GM18498 (cell line): ENCODE measurements around the gene FAS.

ENCODE experiments used
- ATAC-seq: cut with Tn5 transposase; IDR thresholded peaks from one replicate; pipeline ENCODE4 v1.9.1; 2021; ENCODE audit warnings: mild to moderate bottlenecking, moderate library complexity; ENCODE audit not compliant: unreplicated experiment

Gene FAS

DNA sequence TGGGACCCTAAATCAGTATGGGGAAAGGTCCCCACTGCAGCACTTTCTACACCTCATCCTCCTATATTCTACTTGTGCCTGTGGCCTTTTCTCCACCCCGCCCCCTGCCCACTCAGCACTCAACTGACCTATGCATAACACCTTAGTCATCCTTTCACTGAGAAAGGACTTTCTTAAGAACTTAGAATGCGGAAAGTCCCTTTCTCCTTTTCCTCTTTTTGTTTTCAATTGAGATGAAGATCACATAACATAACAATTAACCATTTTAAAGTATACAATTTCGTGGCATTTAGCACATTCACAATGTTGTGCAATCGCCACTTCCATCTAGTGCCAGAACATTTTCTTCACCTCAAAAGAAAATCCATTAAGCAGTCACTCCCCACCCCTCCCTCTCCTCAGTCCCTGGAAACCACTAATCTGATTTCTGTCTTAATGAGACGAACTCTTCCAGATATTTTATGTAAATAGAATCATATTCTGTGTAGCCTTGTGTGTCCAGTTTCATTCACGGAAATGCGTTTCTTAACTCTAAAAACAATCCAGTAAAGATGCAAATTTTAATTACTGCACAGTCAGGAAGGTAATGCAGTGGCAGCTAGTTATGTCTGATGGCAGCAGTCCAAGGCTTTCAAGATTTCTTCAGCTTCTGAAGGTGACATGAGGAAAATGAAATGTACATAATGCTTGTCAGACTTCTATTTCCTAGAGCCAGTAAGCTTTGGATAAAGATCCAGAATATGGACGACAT is 41.7 kb downstream of the FAS start:
- ATAC-seq = peak; percentile 62

DNA sequence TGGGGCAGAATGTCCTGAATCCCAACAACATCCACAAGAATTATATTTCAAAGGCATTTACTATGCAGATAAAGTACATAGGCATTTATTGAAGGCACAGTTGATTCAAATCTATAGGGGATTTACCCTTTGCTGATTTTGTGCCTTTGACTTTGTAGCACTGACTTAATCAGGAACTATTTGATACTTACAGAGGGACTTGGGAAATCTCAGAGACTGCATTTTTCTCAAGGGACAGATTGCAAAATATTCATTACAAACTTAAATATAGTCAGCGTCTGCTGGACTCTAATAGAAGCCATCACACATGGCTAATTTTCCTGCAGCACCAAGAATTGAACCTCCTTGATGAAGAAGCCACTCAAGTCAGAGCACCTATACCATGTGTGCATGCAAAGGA is 44.9 kb downstream of the FAS start:
- no peak for ATAC-seq

DNA sequence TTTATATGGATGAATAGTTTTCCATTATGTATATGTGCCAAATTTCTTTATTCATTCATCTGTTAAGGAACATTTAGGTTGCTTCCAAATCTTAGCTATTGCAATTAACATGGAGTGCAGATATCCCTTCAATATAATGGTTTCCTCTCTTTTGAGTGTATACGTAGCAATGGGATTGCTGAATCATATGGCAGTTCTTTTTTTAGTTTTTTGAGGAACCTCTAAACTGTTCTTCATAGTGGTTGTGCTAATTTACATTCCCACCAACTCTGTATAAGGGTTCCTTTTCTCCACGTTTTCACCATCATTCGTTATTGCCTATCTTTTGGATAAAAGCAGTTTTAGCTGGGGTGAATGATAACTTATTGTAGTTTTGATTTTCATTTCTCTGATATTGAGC is 46.5 kb downstream of the FAS start:
- ATAC-seq = no peak

DNA sequence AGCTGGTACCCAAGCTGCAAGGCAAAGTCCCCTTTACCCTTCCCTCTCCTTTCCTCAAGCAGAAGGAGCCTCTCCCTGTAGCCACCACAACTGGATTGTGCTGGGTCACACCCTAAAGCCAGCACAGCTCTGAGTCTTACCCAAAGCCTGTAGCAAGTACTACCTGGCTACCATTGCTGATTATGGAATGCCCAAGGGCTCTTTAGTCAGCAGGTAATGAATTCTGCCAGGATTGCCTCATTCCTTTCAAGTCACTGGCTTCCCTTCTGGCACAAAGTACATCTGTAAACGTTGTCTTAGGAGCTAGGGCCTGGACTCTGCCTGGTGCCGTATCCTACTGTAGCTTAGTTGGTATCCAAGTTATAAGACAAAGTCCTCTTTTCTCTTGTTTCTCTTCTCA is 52.0 kb downstream of the FAS start:
- no peak for ATAC-seq

DNA sequence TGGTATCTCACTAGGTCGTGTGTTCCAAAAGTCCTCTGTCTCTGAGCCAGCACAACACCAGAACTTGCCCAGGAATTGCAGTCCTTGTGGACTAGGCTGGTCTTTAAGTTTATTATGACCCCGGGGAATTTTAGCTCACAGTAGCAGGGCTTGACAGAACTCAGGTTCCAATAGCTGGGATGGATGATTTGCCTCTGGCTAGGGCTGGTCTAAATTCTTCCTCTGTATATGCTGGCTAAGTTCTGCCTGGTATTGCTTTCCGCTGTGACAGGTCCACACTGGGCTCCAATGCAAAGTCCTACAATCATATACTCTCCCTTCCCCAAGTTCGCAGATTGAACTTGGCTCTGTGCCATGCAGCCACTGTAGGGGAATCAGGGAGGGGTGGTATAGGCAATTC is 52.5 kb downstream of the FAS start:
- ATAC-seq = no peak

DNA sequence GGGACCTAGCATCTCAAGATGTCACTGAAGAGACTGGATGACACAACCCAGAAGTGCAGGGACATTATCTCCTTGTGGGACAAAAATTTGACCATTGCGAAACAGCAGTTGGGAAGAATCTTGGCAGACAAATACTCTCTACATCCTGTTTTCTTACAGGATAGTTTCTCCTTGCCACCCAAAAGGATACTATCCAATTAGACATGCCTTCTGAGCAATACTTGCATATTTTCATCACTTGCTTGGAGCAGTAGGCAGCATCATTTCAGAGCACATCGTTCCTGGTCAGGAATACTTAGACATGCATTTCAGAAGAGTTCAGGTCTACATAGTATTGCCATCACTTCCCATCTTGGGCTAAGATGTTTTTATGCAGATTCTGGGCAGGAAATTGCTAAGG is 56.8 kb downstream of the FAS start:
- no peak for ATAC-seq

DNA sequence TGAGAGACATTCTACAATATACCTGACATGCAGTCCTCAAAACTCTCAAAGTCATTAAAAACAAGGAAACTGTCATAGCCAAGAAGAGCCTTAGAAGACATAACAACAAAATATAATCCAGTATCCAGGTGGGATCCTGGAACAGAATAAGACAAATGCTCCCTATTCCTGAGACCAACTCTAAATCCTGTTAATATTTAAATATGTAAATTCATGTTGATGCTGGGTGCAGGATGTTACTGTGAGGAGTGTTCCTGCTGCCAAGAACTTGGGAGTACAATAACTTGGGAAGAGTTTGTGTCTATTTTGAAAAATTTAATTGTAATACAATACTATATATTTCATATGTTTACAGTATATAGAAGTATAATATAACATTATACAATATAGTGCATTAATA is 61.0 kb downstream of the FAS start:
- no peak for ATAC-seq

- ATAC-seq = no peak
These were observed 63.0 kb downstream of the FAS start for GRCh38 chr10:89053555-89053954.

DNA sequence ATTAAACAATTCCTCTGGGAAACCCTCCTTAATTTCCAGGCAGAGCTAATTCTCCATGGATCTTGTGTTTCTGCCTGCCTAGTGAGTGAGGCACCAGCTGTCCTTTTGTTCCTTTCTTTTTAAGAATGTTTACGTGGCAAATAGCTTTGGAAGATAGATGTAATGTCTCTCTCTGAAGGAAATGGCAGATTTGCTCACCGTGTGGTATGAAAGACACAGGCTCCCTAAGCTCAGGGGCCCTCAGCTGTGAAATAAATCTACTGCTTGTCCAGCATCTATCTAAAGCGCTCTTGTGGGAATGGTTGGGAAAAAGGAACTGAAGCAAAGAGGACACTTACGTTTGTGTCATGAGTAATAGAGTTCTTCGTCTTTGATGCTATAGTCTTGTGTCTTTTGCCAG is 64.6 kb downstream of the FAS start:
- ATAC-seq = no peak

DNA sequence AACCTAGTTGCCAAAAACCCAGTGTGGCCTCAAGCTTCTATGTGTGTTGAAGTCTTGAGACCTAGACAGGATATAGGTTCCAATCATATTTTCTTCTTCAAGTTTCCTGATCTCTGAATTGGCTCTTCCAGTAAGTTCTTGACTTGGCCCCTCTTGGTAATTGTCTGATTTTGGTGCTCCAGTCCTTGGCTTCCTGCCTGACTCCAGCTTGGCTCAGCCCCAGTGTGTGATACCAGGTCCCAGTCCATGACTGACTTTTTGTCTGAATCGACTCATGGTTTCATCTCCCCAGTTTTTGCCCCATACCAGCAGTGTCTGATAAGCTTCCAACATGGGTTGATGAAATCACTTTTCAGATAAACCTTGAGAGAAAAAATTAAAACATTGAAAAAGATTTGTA is 72.3 kb downstream of the FAS start:
- ATAC-seq = no peak

- no peak for ATAC-seq
These were observed 72.9 kb downstream of the FAS start for GRCh38 chr10:89063465-89063864.

DNA sequence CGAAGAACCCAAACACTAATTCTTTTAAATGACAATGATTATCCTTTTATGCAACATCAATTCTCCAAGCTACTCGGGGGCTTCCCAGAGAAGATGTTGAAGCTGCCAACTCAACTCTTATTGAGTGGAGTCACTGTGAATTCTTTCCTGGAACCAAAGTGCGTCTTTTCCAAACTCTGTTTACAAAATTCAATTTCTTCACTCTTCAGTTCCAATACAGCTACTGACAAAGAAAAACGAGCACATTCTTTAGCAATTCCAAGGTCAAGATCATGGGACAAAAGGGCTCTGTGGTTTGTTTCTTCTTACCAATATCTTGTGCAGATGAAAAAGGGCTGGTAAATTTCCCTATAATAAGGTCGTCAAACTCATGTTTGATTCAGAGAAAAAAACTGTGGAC is 74.2 kb downstream of the FAS start:
- no peak for ATAC-seq
